NCI-H2196 treated with DMSO at 0.1 percent for 48 hours (cell line): ENCODE measurements around the gene ATP5F1E.
"Not testable (repeated sequence)": the region's sequence is repeated elsewhere in the genome, so short reads cannot be mapped to it uniquely, and the experiment has no call there.

Experiments
- DNase-seq: peaks from one replicate; lab custom pipeline; 2025; ENCODE audit not compliant: unreplicated experiment; lab: John Stamatoyannopoulos, UW

The ATP5F1E gene

GRCh38 chr20:59022754-59023153 is 9.4 kb downstream of the ATP5F1E start:
- DNase-seq, result no peak

- no peak for DNase-seq
These were observed 11.1 kb downstream of the ATP5F1E start for GRCh38 chr20:59020938-59021551.

GRCh38 chr20:59019217-59019616 is 12.9 kb downstream of the ATP5F1E start, which contains the start of gene TUBB1:
Gene TUBB1, plus strand, starts transcription at chr20:59019429. Its CDS starts 94 bp downstream, at chr20:59019523.
- no peak for DNase-seq

- DNase-seq, result no peak
These were observed 13.3 kb downstream of the ATP5F1E start for GRCh38 chr20:59018817-59019216.

GRCh38 chr20:59017493-59018231 is 14.5 kb downstream of the ATP5F1E start:
- no peak for DNase-seq

GRCh38 chr20:59016795-59017492 is 15.2 kb downstream of the ATP5F1E start:
- no peak for DNase-seq

- DNase-seq, result no peak
These were observed 16.1 kb downstream of the ATP5F1E start for GRCh38 chr20:59015812-59016711.

GRCh38 chr20:59015411-59015810 is 16.7 kb downstream of the ATP5F1E start:
- DNase-seq, result no peak

- DNase-seq, result no peak
These were observed 17.3 kb downstream of the ATP5F1E start for GRCh38 chr20:59014680-59015389.

GRCh38 chr20:59013959-59014608 is 18.1 kb downstream of the ATP5F1E start:
- no peak for DNase-seq

GRCh38 chr20:59013031-59013951 is 18.8 kb downstream of the ATP5F1E start:
- no peak for DNase-seq

- not testable (repeated sequence) for DNase-seq
These were observed 20.3 kb downstream of the ATP5F1E start for GRCh38 chr20:59011874-59012157.

- DNase-seq, result no peak
These were observed 20.9 kb downstream of the ATP5F1E start for GRCh38 chr20:59010995-59011873.

- no peak for DNase-seq
These were observed 21.7 kb downstream of the ATP5F1E start for GRCh38 chr20:59010321-59010994.

GRCh38 chr20:59008715-59009336 is 23.3 kb downstream of the ATP5F1E start:
- no peak for DNase-seq

- DNase-seq, result no peak
These were observed 24.2 kb downstream of the ATP5F1E start for GRCh38 chr20:59007665-59008511.
